HEK293 (cell line): ENCODE measurements around the gene ANKRD44.

ENCODE experiments used
- YY1 ChIP-seq: fragments of 450-650 bp; formaldehyde crosslinking; IDR thresholded peaks from 2 replicates; pipeline ENCODE4 v1.5.1; 2018; ENCODE audit warnings: missing biosample characterization, missing genetic modification characterization
- ZNF121 ChIP-seq: fragments of 450-650 bp; formaldehyde crosslinking; IDR thresholded peaks from 2 replicates; pipeline ENCODE4 v1.5.1; 2016; ENCODE audit warnings: missing biosample characterization, missing genetic modification characterization
- ZNF394 ChIP-seq: fragments of 450-650 bp; formaldehyde crosslinking; IDR thresholded peaks from 2 replicates; pipeline ENCODE4 v1.5.1; 2016; ENCODE audit warnings: missing biosample characterization, missing genetic modification characterization, mild to moderate bottlenecking, moderate library complexity, borderline replicate concordance
- ZNF521 ChIP-seq: fragments of 450-650 bp; formaldehyde crosslinking; IDR thresholded peaks from 2 replicates; pipeline ENCODE4 v1.5.1; 2017; ENCODE audit warnings: missing biosample characterization, mild to moderate bottlenecking, missing genetic modification characterization
- TF ChIP-seq, protein P1 (sequence below): fragments of 450-650 bp; formaldehyde crosslinking; IDR thresholded peaks from 2 replicates; pipeline ENCODE4 v1.5.1; 2016; ENCODE audit warnings: missing biosample characterization, missing genetic modification characterization

DNA sequence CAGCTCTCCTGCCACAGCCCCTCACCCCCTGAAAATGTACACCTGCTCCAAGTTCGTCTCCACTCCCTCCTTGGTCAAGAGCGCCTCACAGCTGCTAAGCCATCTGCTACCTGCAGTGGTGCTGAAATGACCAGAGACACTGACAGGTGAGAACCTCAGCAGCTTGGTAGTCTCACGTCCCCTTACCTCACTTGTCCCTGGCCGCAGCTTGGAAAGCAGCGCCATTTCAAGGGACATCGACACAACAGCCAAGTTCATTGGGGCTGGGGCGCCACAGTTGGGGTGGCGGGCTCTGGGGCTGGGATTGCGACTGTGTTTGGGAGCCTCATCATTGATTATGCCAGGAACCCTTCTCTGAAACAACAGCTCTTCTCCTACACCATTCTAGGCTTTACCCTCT is 47.5 kb downstream of the ANKRD44 start:
- TF ChIP-seq ZNF521 (tag by site-specific recombination) (no peak), ZNF394 (tag by site-specific recombination) (no peak), ZNF121 (tag by site-specific recombination) (no peak), YY1 (tag by site-specific recombination) (no peak)
- TF ChIP-seq, protein P1, sequence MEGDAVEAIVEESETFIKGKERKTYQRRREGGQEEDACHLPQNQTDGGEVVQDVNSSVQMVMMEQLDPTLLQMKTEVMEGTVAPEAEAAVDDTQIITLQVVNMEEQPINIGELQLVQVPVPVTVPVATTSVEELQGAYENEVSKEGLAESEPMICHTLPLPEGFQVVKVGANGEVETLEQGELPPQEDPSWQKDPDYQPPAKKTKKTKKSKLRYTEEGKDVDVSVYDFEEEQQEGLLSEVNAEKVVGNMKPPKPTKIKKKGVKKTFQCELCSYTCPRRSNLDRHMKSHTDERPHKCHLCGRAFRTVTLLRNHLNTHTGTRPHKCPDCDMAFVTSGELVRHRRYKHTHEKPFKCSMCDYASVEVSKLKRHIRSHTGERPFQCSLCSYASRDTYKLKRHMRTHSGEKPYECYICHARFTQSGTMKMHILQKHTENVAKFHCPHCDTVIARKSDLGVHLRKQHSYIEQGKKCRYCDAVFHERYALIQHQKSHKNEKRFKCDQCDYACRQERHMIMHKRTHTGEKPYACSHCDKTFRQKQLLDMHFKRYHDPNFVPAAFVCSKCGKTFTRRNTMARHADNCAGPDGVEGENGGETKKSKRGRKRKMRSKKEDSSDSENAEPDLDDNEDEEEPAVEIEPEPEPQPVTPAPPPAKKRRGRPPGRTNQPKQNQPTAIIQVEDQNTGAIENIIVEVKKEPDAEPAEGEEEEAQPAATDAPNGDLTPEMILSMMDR (tag by site-specific recombination) = no peak
